Naive thymus-derived CD8-positive, alpha-beta T cell (primary cell): ENCODE measurements around the gene C6orf120. TPM values are rescaled to one million over a fixed set of nuclear protein-coding genes. Genes with fewer than 3 reads are reported as not detected.

Experiments
- ATAC-seq, 2 donors: fragments of 150-1000 bp; cut with Tn5 transposase in 1 of 2; sonication (Bioruptor Pico), chemical (Tn5 transposase) in 1 of 2; 1 replicate in 1 of 2; 2 replicates in 1 of 2; pipeline ENCODE4 v1.10.0; 2021; ENCODE audit warnings: mild to moderate bottlenecking in 2 of 2, moderate library complexity in 2 of 2
- POLR2A ChIA-PET: fragments of 350-600 bp; sonication (Branson Sonifier 250); formaldehyde crosslinking; loops from one replicate; lab custom pipeline; 2021; ENCODE audit warnings: antibody characterized with exemption; lab: Charles Lee
- DNase-seq, 10 donors: peaks; one replicate each; pipeline versions ENCODE4 v3.0.0 to v3.0.0-alpha.2; 2020 to 2022
- H3K27ac Mint-ChIP-seq, 10 donors: one replicate each; pipeline ENCODE4 v1.8.0; 2020 to 2022; ENCODE audit warnings: mild to moderate bottlenecking in 10 of 10, mixed read lengths in 10 of 10, moderate library complexity in 4 of 10, inconsistent platforms in 1 of 10
- H3K27me3 Mint-ChIP-seq, 5 donors: one replicate each; pipeline ENCODE4 v1.8.0; 2021 to 2022; ENCODE audit warnings: mixed read lengths in 5 of 5
- H3K36me3 Mint-ChIP-seq, 3 donors: one replicate each; pipeline ENCODE4 v1.8.0; 2020 to 2022; ENCODE audit warnings: mixed read lengths in 3 of 3, mild to moderate bottlenecking in 2 of 3, inconsistent platforms in 1 of 3
- H3K4me1 Mint-ChIP-seq, 4 donors: one replicate each; pipeline ENCODE4 v1.8.0; 2021 to 2022; ENCODE audit warnings: mixed read lengths in 4 of 4
- H3K4me3 Mint-ChIP-seq, 10 donors: one replicate each; pipeline ENCODE4 v1.8.0; 2020 to 2022; ENCODE audit warnings: mild to moderate bottlenecking in 10 of 10, mixed read lengths in 10 of 10, moderate library complexity in 6 of 10, inconsistent platforms in 1 of 10
- H3K9me3 Mint-ChIP-seq, 9 donors: one replicate each; pipeline ENCODE4 v1.8.0; 2020 to 2022; ENCODE audit warnings: mixed read lengths in 9 of 9, mild to moderate bottlenecking in 3 of 9, inconsistent platforms in 1 of 9, moderate library complexity in 1 of 9
- polyA plus RNA-seq, 3 donors: library from polyadenylated mRNA; unstranded; fragments of 300-500 nt; fragmentation: Illumina TruSeq; gene quantifications; one replicate each; pipeline ENCODE4 v1.2.3, GENCODE V29; 2021
- total RNA-seq, 8 experiments: library from RNA in 2 of 8; stranded (reverse) in 2 of 8; gene quantifications; one replicate each; pipeline ENCODE4 v1.2.3 and lab custom pipeline; 2021 to 2026

Gene C6orf120
- 10 to 100 TPM; 30.7 to 30.8 TPM for total RNA-seq
- 10 to 100 TPM in 1 of 3 donors, 1 to 10 TPM in 2; 7.9 to 10.1 (median 8.1) TPM for polyA plus RNA-seq
- total RNA-seq (lab: John Stamatoyannopoulos, UW), result 40.4 to 83.9 (median 60.6) reads per million in 6 experiments

DNA sequence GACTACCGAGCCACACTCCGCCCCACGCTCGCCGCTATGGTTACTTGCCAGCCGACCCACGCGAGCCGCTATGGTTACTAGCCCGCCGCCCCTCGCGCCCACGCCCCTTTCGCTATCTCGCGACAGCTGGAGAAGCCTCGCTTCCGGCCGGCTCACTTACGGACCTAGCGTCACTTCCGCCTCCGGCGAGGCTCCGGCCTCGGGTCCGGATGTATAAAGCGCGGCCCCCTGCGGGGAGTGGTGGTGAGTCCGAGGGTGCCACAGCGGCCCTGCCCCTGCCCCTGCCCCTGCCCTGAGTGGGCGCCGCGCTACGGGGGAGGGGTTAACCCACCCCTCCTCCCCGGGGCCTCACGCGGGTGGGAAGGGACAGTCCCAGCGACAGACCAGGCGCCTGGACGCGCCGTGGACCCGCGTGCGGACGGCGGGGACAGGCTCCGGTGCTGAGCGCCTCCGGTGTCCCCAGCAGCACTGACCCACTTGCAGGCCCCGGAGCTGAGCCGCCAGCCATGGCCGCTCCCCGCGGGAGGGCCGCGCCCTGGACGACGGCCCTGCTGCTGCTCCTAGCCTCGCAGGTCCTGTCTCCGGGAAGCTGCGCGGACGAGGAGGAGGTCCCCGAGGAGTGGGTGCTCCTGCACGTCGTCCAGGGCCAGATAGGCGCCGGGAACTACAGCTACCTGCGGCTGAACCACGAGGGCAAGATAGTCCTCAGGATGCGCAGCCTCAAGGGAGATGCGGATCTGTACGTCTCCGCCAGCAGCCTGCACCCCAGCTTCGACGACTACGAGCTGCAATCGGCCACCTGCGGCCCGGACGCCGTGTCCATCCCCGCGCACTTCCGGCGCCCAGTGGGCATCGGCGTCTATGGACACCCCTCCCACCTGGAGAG, at the start of gene C6orf120, which contains the start of gene WDR27:
Gene C6orf120, plus strand, starts transcription at position 173 of the 886 bp plus-strand sequence. Its CDS starts 334 bp downstream, at position 507.
Gene WDR27, minus strand, starts transcription at position 76 of the 886 bp plus-strand sequence. CDS start 13,024 bp downstream, outside the sequence.
- peak; percentile 93 to 98 (median 96) for DNase-seq
- peak; percentile 88 for ATAC-seq
- peak within 1 kb of the TSS; percentile 89 to 97 (median 94) for H3K27ac Mint-ChIP-seq
- POLR2A ChIA-PET, result interaction anchor here (0.6 to 5.7 kb wide), 15 partner anchors 8 to 882 kb away, joined by 3 to 129 read pairs (median 4); partner anchors contain the start of genes DYNLT2, ERMARD, FAM120B and PHF10
- no peaks in the 10 kb centered on the region for H3K9me3 Mint-ChIP-seq
- peaks cover 0 to 28% (median 1%) of the 10 kb centered on the region in 3 donors for H3K36me3 Mint-ChIP-seq
- H3K4me3 Mint-ChIP-seq, result peak within 1 kb of the TSS; percentile 87 to 94 (median 91)
- H3K4me1 Mint-ChIP-seq, result peaks cover 19 to 75% (median 59%) of the 10 kb centered on the region in 4 donors
- H3K27me3 Mint-ChIP-seq, result no peaks in the 10 kb centered on the region

DNA sequence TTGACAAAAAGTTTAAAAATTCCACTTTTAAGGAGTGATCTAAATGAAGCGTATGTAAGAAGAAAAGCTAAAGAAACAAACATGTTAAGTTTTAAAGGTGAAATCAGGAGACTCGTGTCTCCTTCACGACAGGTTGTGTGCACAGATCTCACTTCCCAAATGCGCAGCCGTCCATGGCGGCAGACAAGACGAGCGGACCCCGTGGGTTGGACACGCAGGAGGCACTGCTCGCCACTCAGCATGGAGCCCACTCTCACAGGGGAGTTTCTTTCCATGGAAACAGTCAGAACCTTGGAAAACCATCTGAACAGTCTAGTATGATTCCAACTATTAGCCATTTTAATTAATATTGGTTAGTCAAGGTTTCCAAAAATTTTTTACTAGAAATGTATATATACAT, 49.0 kb upstream of the C6orf120 start:
- POLR2A ChIA-PET, result no interaction called here
- peaks cover 0 to 17% (median 5%) of the 10 kb centered on the region in 3 donors for H3K36me3 Mint-ChIP-seq
- H3K27me3 Mint-ChIP-seq, result no peaks in the 10 kb centered on the region
- no peak for DNase-seq
- no peaks in the 10 kb centered on the region for H3K9me3 Mint-ChIP-seq
- peak overlapping the region in 3 of 10 donors; percentile 5 to 72 (median 15) for H3K27ac Mint-ChIP-seq
- ATAC-seq, result no peak
- no peak overlapping the region for H3K4me3 Mint-ChIP-seq
- H3K4me1 Mint-ChIP-seq, result peaks cover 8 to 15% (median 12%) of the 10 kb centered on the region in 4 donors

- no peak for DNase-seq
- H3K4me3 Mint-ChIP-seq, result peak overlapping the region in 7 of 10 donors; percentile 11 to 95 (median 92)
- no peaks in the 10 kb centered on the region for H3K9me3 Mint-ChIP-seq
- POLR2A ChIA-PET, result interaction anchor here (1.5 kb wide), 1 partner anchor 900 kb away, joined by 4 read pairs; the partner anchor contains the start of gene TBP
- H3K27ac Mint-ChIP-seq, result peak overlapping the region in 8 of 10 donors; percentile 35 to 95 (median 92)
- H3K36me3 Mint-ChIP-seq, result peaks cover 0 to 20% (median 5%) of the 10 kb centered on the region in 3 donors
- peaks cover 8 to 15% (median 12%) of the 10 kb centered on the region in 4 donors for H3K4me1 Mint-ChIP-seq
- H3K27me3 Mint-ChIP-seq, result no peaks in the 10 kb centered on the region
- no peak for ATAC-seq
These were observed 48.2 kb upstream of the C6orf120 start for GRCh38 chr6:169653691-169654090.

- ATAC-seq (peak; percentile 92 to 94), DNase-seq (peak; percentile 51 to 85 (median 70))
- Mint-ChIP-seq H3K27ac (peak overlapping the region; percentile 85 to 95 (median 92)), H3K9me3 (no peaks in the 10 kb centered on the region), H3K27me3 (no peaks in the 10 kb centered on the region), H3K36me3 (peaks cover 0 to 28% (median 7%) of the 10 kb centered on the region in 3 donors), H3K4me1 (peaks cover 10 to 15% (median 12%) of the 10 kb centered on the region in 4 donors), H3K4me3 (peak overlapping the region; percentile 86 to 95 (median 92))
- POLR2A ChIA-PET, result interaction anchor here (1.0 to 1.6 kb wide), 3 partner anchors 48 to 899 kb away, joined by 3 to 6 read pairs (median 4); partner anchors contain the start of gene TBP
These were observed 47.1 kb upstream of the C6orf120 start for GRCh38 chr6:169654598-169655391.

DNA sequence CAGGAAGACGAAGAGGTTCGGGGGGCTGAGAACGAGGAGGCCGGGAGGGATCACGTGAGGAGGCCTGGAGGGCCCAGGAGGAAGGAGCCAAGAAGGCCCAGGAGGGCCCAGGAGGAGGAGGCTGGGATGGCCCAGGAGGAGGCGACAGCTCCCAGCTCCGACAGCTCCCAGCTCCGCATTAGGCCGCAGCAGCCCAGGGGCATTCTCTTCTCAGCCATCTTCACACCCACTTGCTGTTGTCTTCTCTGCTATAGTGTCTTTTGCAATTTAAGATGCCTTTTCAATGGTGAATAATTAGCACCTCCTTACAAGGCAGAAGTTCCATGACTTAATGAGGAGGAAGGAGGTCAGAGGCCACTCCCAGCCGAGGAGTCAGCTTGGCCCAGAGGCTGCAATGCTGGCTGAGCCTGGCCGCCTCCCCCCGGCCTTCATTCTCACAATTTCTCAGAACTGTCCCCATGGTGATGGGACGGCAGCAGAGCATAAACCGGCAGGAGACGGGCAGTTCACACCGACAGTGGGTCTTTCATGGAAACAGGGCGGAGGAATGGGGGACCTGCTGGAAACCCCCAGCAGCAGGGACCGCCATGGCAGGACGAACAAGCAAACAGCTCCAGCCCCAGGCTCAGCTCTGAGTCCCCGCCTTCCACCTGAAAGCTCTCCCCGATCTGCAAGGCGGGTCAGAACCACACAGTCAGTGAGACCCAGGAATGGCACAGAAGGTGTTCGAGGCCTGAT, 45.2 kb upstream of the C6orf120 start:
- POLR2A ChIA-PET, result no interaction called here
- H3K36me3 Mint-ChIP-seq, result peaks cover 0 to 27% (median 6%) of the 10 kb centered on the region in 3 donors
- no peaks in the 10 kb centered on the region for H3K9me3 Mint-ChIP-seq
- H3K4me3 Mint-ChIP-seq, result peak overlapping the region in 3 of 10 donors; percentile 15 to 45 (median 20)
- ATAC-seq (no peak), DNase-seq (no peak)
- H3K27ac Mint-ChIP-seq, result no peak overlapping the region
- no peaks in the 10 kb centered on the region for H3K27me3 Mint-ChIP-seq
- H3K4me1 Mint-ChIP-seq, result peaks cover 9 to 15% (median 12%) of the 10 kb centered on the region in 4 donors

DNA sequence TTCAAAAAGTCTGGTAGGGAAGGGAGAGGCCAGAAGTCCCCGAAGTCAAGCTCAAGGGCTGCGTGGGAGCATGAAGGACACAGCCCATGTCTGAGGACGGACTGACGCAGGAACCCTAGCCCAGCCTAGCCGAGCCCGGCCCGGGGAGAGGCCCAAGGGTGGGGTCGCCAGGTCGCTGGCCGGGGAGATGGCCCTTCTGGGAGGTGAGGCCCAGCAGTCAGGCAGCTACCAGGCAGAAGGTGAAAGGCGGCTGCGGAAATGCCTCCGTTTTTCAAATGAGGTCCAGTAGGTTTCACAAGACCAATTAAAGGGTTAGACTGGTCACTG, 44.7 kb upstream of the C6orf120 start:
- H3K9me3 Mint-ChIP-seq, result no peaks in the 10 kb centered on the region
- peaks cover 0 to 31% (median 4%) of the 10 kb centered on the region in 3 donors for H3K36me3 Mint-ChIP-seq
- ATAC-seq, result no peak
- H3K4me3 Mint-ChIP-seq, result peak overlapping the region in 2 of 10 donors; percentile 20 to 45
- peaks cover 8 to 15% (median 12%) of the 10 kb centered on the region in 4 donors for H3K4me1 Mint-ChIP-seq
- POLR2A ChIA-PET, result no interaction called here
- H3K27me3 Mint-ChIP-seq, result no peaks in the 10 kb centered on the region
- no peak for DNase-seq
- H3K27ac Mint-ChIP-seq, result no peak overlapping the region

DNA sequence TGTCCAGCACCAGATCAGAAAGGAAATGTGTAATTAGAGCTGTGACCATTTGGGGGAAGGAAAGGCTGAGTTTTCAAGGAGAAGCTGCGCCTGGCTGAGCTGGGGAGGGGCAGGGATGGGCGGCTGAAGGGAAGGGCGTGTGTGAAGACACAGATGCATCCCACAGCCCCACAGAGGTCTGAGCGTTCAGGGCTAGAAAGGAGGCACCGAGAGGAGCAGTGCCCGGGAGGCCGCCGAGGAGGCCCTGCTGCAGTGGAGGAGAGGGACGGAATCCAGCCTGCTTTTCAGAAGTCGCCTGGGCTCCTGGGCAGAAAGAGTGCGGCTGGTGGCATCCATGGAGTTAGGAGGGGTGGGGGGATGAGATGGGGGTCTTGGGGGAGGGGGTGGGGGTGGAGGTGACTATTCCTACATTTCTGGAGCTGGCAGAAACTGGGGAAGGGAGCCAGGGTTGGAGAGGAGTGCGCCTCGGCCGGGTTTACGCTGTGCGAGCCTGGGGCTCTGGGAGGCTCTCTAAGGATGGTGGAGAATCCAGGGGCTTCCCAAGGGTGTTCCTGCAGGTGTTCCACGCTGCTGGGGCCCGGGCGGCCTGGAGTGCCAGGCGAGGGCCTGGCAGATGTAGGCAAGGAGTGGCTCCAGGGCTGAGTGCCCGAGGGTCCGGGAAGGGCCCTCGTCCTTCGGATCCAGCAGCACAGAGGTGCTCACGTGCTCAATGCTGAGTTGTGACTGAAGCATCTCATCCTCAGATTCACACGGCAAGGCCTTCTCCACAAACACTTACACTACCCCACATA, 41.9 kb upstream of the C6orf120 start:
- no peak for ATAC-seq
- no peak overlapping the region for H3K4me3 Mint-ChIP-seq
- peaks cover 0 to 50% (median 13%) of the 10 kb centered on the region in 3 donors for H3K36me3 Mint-ChIP-seq
- no peaks in the 10 kb centered on the region for H3K9me3 Mint-ChIP-seq
- H3K27me3 Mint-ChIP-seq, result no peaks in the 10 kb centered on the region
- no peak overlapping the region for H3K27ac Mint-ChIP-seq
- POLR2A ChIA-PET, result no interaction called here
- no peak for DNase-seq
- peaks cover 1 to 5% (median 4%) of the 10 kb centered on the region in 4 donors for H3K4me1 Mint-ChIP-seq

GRCh38 chr6:169660751-169661390, 41.1 kb upstream of the C6orf120 start:
- peaks cover 0 to 58% (median 13%) of the 10 kb centered on the region in 3 donors for H3K36me3 Mint-ChIP-seq
- H3K27ac Mint-ChIP-seq, result no peak overlapping the region
- H3K4me1 Mint-ChIP-seq, result peaks cover 0 to 2% (median 0%) of the 10 kb centered on the region in 4 donors
- no peaks in the 10 kb centered on the region for H3K9me3 Mint-ChIP-seq
- H3K4me3 Mint-ChIP-seq, result no peak overlapping the region
- DNase-seq (no peak), ATAC-seq (no peak)
- H3K27me3 Mint-ChIP-seq, result no peaks in the 10 kb centered on the region
- POLR2A ChIA-PET, result no interaction called here

GRCh38 chr6:169661391-169661756, 40.6 kb upstream of the C6orf120 start:
- Mint-ChIP-seq H3K4me1 (peaks cover 0 to 2% (median 0%) of the 10 kb centered on the region in 4 donors), H3K4me3 (no peak overlapping the region), H3K36me3 (peaks cover 0 to 56% (median 13%) of the 10 kb centered on the region in 3 donors), H3K27ac (no peak overlapping the region), H3K27me3 (no peaks in the 10 kb centered on the region), H3K9me3 (no peaks in the 10 kb centered on the region)
- no peak for DNase-seq
- ATAC-seq, result no peak
- POLR2A ChIA-PET, result no interaction called here

DNA sequence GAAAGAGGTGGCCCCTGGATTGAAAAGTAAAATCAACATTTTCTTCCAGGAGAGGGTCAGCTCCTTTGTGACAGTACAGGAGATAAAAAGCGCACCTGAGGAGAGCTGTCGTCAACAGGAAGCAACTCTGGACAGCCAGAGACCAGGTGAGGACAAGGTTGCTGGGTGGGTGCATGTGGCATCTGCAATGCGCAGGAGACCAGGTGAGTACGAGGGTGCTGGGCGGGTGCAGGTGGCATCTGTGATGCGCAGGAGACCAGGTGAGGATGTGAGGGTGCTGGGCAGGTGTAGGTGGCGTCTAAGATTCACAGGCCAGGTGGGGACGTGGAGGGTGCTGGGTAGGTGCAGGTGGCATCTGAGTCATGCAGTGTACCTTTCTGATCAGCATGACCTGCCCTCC, 38.5 kb upstream of the C6orf120 start:
- ATAC-seq, result no peak
- POLR2A ChIA-PET, result no interaction called here
- H3K9me3 Mint-ChIP-seq, result no peaks in the 10 kb centered on the region
- no peak for DNase-seq
- H3K27ac Mint-ChIP-seq, result no peak overlapping the region
- H3K4me1 Mint-ChIP-seq, result peaks cover 0 to 2% (median 0%) of the 10 kb centered on the region in 4 donors
- H3K27me3 Mint-ChIP-seq, result no peaks in the 10 kb centered on the region
- H3K4me3 Mint-ChIP-seq, result no peak overlapping the region
- H3K36me3 Mint-ChIP-seq, result peaks cover 0 to 62% (median 17%) of the 10 kb centered on the region in 3 donors
